ENCODE results near the gene GMDS.

- TF ChIP-seq CTCF (IDR thresholded peaks at IDR 0.05) = no peak
- TF ChIP-seq POLR2A (IDR thresholded peaks at IDR 0.05) = no peak
- TF ChIP-seq POLR2AphosphoS5 (IDR thresholded peaks at IDR 0.05; ENCODE audit: insufficient read depth in 1 of 2, low read depth in 1 of 2) = no peak
Measured at GRCh38 chr6:1819007-1819406, 426.4 kb downstream of the GMDS start.

Data from vagina (tissue), 2 donors.